GM18511 (cell line): ENCODE results near the gene HEATR3.
A peak's percentile ranks its signal among the peaks of the same experiment; 100 is the strongest.

Experiments
- ATAC-seq: cut with Tn5 transposase; IDR thresholded peaks from one replicate; pipeline ENCODE4 v1.9.1; 2021; ENCODE audit warnings: mild to moderate bottlenecking, moderate library complexity; ENCODE audit not compliant: unreplicated experiment

The HEATR3 gene

GRCh38 chr16:50152351-50152806 is 86.6 kb downstream of the HEATR3 start:
- peak; percentile 61 for ATAC-seq

GRCh38 chr16:50152807-50153595 is 87.2 kb downstream of the HEATR3 start, which contains the start of gene TENT4B:
TSS of gene TENT4B (plus strand) at chr16:50153306. CDS start at chr16:50153622, 316 bp downstream.
- peak; percentile 77 for ATAC-seq

GRCh38 chr16:50153596-50154419 is 88.0 kb downstream of the HEATR3 start:
- ATAC-seq, result peak; percentile 14

- no peak for ATAC-seq
These were observed 88.7 kb downstream of the HEATR3 start for GRCh38 chr16:50154420-50154950.

GRCh38 chr16:50155925-50156324 is 90.2 kb downstream of the HEATR3 start:
- ATAC-seq, result no peak
